Panc1 (cell line): Measurements from ENCODE around the gene FTL. TPM values are rescaled to one million over a fixed set of nuclear protein-coding genes. Genes with fewer than 3 reads are reported as not detected.

Source experiments
- ATAC-seq: fragments of 200-7000 bp; cut with Tn5 transposase; 2 replicates; pipeline ENCODE4 v1.9.1; 2020; ENCODE audit warnings: mild to moderate bottlenecking, moderate library complexity
- BruUV-seq: library from RNA; stranded (reverse); fragments of 400-500 nt; replicated peaks from 2 replicates; lab custom pipeline; 2021; lab: Mats Ljungman, UMichigan
- CTCF ChIA-PET: fragments of 300-600 bp; sonication (Branson Sonifier 250); formaldehyde crosslinking; loops from one replicate; lab custom pipeline; 2022; ENCODE audit warnings: antibody characterized with exemption; lab: Charles Lee
- POLR2A ChIA-PET: fragments of 300-600 bp; sonication (Branson Sonifier 250); formaldehyde crosslinking; loops from one replicate; lab custom pipeline; 2022; ENCODE audit warnings: antibody characterized with exemption; lab: Charles Lee
- DNase-seq: peaks from one replicate; pipeline ENCODE4 v3.0.0-alpha.2; 2010; ENCODE audit warnings: low read depth, low spot score
- H3K27ac ChIP-seq: 2 replicates; pipeline ENCODE4 v1.5.1; 2011; ENCODE audit warnings: mild to moderate bottlenecking, low read length, inconsistent platforms
- H3K27me3 ChIP-seq: fragments of 200-500 bp; sonication (Bioruptor generic); 2 replicates; pipeline ENCODE4 v1.6.0; 2014; ENCODE audit warnings: low read length, inconsistent platforms; ENCODE audit not compliant: control insufficient read depth, insufficient read depth
- H3K36me3 ChIP-seq: fragments of 200-500 bp; sonication (Bioruptor generic); 2 replicates; pipeline ENCODE4 v1.5.1; 2014; ENCODE audit warnings: inconsistent platforms, mild to moderate bottlenecking, low read length, moderate library complexity; ENCODE audit not compliant: control insufficient read depth, insufficient read depth
- H3K4me1 ChIP-seq: 2 replicates; pipeline ENCODE4 v1.5.1; 2011; ENCODE audit warnings: inconsistent platforms, mild to moderate bottlenecking, low read length, moderate library complexity; ENCODE audit not compliant: control insufficient read depth, insufficient read depth
- H3K4me3 ChIP-seq, 2 experiments: 2 replicates each; pipeline ENCODE4 v1.5.1; 2011 to 2012; ENCODE audit warnings: low read depth in 2 of 2, low read length in 2 of 2, mild to moderate bottlenecking in 2 of 2, inconsistent platforms in 1 of 2, moderate library complexity in 1 of 2
- H3K9me3 ChIP-seq: fragments of 200-500 bp; sonication (Bioruptor generic); 2 replicates; pipeline ENCODE4 v1.5.1; 2014; ENCODE audit warnings: low read depth, mild to moderate bottlenecking, inconsistent platforms, low read length, moderate library complexity; ENCODE audit not compliant: control insufficient read depth, insufficient read depth
- CTCF ChIP-seq: fragments of 450-650 bp; IDR thresholded peaks from 2 replicates; pipeline ENCODE4 v1.5.1; 2017; ENCODE audit warnings: mild to moderate bottlenecking
- POLR2AphosphoS5 ChIP-seq: IDR thresholded peaks from 2 replicates; pipeline ENCODE4 v1.6.1; 2012; ENCODE audit warnings: mild to moderate bottlenecking, low read depth, low read length, moderate library complexity
- REST ChIP-seq, 2 experiments: IDR thresholded peaks; 2 replicates each; pipeline ENCODE4 v1.6.1; 2011 to 2012; ENCODE audit warnings: low read depth in 2 of 2, control low read depth in 1 of 2, low read length in 1 of 2, mild to moderate bottlenecking in 1 of 2, moderate library complexity in 1 of 2; ENCODE audit not compliant: insufficient read depth in 1 of 2
- SIN3A ChIP-seq: IDR thresholded peaks from 2 replicates; pipeline ENCODE4 v1.6.1; 2012; ENCODE audit warnings: low read depth, mild to moderate bottlenecking, low read length, moderate library complexity, borderline replicate concordance; ENCODE audit not compliant: insufficient read depth
- TCF7L2 ChIP-seq: IDR thresholded peaks from 2 replicates; pipeline ENCODE4 v1.6.1; 2011; ENCODE audit warnings: mild to moderate bottlenecking, low read depth, low read length, inconsistent platforms
- in situ Hi-C: cut with HindIII; loops from 2 replicates; pipeline ENCODE4 v1.10.0; 2016; ENCODE audit warnings: low sequenced_read_pairs, low pct_unique_long_range_greater_than_20kb
- intact Hi-C: fragments of 100-400 bp; cut with micrococcal nuclease; formaldehyde crosslinking; loops from one replicate; pipeline ENCODE4 v1.10.0; 2022; ENCODE audit not compliant: unreplicated experiment
- total RNA-seq: library from RNA; stranded (reverse); gene quantifications from one replicate; pipeline ENCODE4 v1.2.1, GENCODE V29; 2021; ENCODE audit not compliant: unreplicated experiment

The FTL gene
- total RNA-seq, 1 experiment from 2014 or later, result 1,332 TPM

- Histone ChIP-seq H3K4me3 (peak within 1 kb of the TSS; percentile 48 to 65), H3K9me3 (no peaks in the 10 kb centered on the region), H3K36me3 (no peaks in the 10 kb centered on the region), H3K27me3 (no peaks in the 10 kb centered on the region), H3K27ac (0 out of 2 replicates have a peak within 1 kb of the TSS, but pooled peaks have one; percentile 15), H3K4me1 (no peaks in the 10 kb centered on the region)
- in situ Hi-C loops (no loop called here), intact Hi-C loops (no loop called here)
- ChIA-PET CTCF (interaction anchor here (1.3 kb wide), 1 partner anchor 37 kb away, joined by 6 read pairs; no protein-coding TSS in a partner anchor), POLR2A (no interaction called here)
- BruUV-seq, result no TSS peak
- no peak for TF ChIP-seq TCF7L2
- TF ChIP-seq SIN3A, result no peak
- TF ChIP-seq POLR2AphosphoS5, result no peak
- peak; percentile 33 for DNase-seq
- peak; percentile 93 for ATAC-seq
Observed at GRCh38 chr19:48933382-48933932, 31.7 kb upstream of the FTL start, which contains the start of gene DHDH. Gene DHDH (plus strand): TSS chr19:48933699. CDS start chr19:48933722, 23 bp downstream.

GRCh38 chr19:48934837-48935236 lies 30.3 kb upstream of the FTL start:
- H3K27me3 ChIP-seq, result no peaks in the 10 kb centered on the region
- no peaks in the 10 kb centered on the region for H3K4me1 ChIP-seq
- no peak overlapping the region for H3K4me3 ChIP-seq
- ATAC-seq (peak; percentile 87), DNase-seq (no peak)
- TF ChIP-seq POLR2AphosphoS5, result no peak
- no peak for TF ChIP-seq SIN3A
- no peak; the same call in 1 of the 2 replicates for TF ChIP-seq CTCF
- no peak for TF ChIP-seq TCF7L2
- no peak for TF ChIP-seq REST (IDR thresholded peaks at IDR 0.05; ENCODE audit: insufficient read depth in 1 of 2, low read depth in 2 of 2, low read length in 1 of 2)
- H3K36me3 ChIP-seq, result no peaks in the 10 kb centered on the region
- CTCF ChIA-PET, result interaction anchor here (0.6 to 1.3 kb wide), 2 partner anchors 9 to 35 kb away, joined by 7 to 10 read pairs; no protein-coding TSS in a partner anchor
- no peak overlapping the region for H3K27ac ChIP-seq
- intact Hi-C loops (no loop called here), in situ Hi-C loops (no loop called here)
- POLR2A ChIA-PET, result no interaction called here
- no TSS peak for BruUV-seq
- H3K9me3 ChIP-seq, result no peaks in the 10 kb centered on the region

GRCh38 chr19:48935864-48936263 lies 29.2 kb upstream of the FTL start:
- ChIA-PET POLR2A (no interaction called here), CTCF (no interaction called here)
- no peak for DNase-seq
- Histone ChIP-seq H3K36me3 (no peaks in the 10 kb centered on the region), H3K27ac (no peak overlapping the region), H3K27me3 (no peaks in the 10 kb centered on the region), H3K4me1 (no peaks in the 10 kb centered on the region), H3K9me3 (no peaks in the 10 kb centered on the region; the same call in 1 of the 2 replicates), H3K4me3 (no peak overlapping the region)
- intact Hi-C loops (no loop called here), in situ Hi-C loops (no loop called here)
- no peak for TF ChIP-seq REST (IDR thresholded peaks at IDR 0.05; ENCODE audit: insufficient read depth in 1 of 2, low read depth in 2 of 2, low read length in 1 of 2)
- ATAC-seq, result no peak
- no TSS peak for BruUV-seq
